GM18520 (cell line): Measurements from ENCODE around the gene TNK2.
A peak's percentile ranks its signal among the peaks of the same experiment; 100 is the strongest.

Experiments used
- ATAC-seq: cut with Tn5 transposase; IDR thresholded peaks from one replicate; pipeline ENCODE4 v1.9.1; 2021; ENCODE audit not compliant: unreplicated experiment

TNK2 gene

DNA sequence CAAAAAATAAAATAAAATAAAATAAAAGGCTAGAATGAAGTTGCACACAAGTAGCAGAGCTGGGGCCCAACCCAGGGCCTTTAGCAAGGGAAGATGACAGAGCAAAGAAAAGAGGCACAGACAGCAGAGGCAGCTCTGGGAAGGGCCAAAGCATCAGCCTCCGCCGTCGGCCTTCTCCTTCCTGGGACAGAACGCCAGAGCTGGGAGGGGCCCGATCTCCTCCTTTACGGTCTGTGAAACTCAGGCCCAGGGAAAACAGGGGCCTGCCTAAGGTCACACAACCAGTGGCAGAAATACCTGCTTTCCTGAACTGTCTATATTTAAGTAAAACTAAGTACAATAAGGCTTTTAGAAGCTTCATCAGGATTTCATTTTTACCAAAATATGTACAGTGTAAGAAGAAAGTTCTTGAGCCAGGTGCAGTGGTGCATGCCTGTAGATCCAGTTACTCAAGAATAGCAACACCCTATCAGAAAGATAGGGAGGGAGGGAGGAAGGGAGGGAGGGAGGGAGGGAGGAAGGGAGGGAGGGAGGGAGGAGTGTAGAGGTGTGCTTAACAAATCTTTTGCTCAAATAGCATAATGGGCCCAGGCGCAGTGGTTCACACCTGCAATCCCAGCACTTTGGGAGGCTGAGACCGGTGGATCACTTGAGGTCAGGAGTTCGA is 53.6 kb downstream of the TNK2 start:
- ATAC-seq: no peak

DNA sequence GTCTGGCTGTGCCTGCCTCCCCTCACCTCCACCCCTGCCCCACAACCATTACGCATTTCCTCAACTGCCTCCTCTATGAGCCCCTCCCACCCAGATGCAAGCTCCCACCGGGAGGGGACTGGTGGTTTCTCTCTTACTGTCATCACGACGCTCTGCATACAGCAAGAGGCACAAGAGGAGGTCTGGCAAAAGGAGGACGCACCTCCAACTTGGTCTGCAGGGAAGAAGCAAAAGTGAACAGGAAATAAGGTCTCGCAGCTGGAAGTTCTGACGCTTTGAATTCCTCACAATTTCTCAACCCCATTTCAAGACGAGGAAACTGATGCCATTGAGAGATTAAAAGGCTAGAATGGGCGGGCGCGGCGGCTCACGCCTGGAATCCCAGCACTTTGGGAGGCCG is 54.4 kb downstream of the TNK2 start:
- no peak for ATAC-seq

DNA sequence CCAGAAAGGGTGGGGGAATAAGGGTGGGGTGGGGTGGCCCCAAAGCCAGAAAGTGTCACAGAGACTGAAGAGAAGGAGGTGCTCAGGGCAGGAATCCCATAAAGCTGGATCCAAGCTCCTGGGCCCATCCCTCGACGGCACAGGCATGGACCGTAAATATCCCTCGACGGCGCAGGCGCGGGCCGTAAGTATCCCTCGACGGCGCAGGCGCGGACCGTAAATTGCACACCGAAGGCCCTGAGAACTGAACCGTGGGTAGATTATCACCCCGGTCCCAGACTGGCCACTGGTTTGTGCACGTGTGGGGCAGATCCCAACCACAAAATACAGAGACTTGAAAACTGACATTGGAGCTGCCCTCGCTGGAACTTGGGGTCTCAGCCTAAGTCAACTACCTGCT is 55.3 kb downstream of the TNK2 start:
- no peak for ATAC-seq

DNA sequence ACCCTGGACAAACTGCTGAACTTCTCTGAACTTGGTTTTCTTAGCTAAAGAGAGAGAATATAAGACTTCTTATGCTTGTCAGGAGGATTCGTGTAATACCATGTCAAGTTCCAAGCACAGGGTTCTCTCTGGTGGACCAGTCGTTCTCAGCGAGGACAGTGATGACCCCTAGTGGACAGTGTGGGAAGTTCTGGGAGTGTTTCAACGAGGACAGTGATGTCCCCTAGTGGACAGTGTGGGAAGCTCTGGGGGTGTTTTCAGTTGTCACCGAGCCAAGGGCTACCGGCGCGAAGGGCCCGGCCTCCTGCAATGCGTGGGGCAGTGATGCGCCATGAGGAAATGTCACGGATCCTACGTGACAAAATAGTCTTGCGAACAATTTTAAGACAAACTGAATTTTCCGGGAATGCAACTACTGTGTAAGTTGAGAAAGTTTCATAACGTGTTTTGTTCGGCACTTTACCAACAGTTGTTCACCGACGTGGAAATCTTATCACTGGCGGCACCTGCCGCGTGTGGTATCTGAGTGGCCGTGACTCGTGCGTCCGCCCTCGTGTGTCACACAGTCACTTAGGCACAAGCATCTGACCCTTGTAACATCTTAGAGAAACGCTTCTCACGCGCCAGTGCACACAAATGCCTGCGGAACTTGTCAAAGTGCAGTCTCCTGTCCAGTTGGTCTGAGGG is 57.4 kb downstream of the TNK2 start:
- ATAC-seq: peak; percentile 74

DNA sequence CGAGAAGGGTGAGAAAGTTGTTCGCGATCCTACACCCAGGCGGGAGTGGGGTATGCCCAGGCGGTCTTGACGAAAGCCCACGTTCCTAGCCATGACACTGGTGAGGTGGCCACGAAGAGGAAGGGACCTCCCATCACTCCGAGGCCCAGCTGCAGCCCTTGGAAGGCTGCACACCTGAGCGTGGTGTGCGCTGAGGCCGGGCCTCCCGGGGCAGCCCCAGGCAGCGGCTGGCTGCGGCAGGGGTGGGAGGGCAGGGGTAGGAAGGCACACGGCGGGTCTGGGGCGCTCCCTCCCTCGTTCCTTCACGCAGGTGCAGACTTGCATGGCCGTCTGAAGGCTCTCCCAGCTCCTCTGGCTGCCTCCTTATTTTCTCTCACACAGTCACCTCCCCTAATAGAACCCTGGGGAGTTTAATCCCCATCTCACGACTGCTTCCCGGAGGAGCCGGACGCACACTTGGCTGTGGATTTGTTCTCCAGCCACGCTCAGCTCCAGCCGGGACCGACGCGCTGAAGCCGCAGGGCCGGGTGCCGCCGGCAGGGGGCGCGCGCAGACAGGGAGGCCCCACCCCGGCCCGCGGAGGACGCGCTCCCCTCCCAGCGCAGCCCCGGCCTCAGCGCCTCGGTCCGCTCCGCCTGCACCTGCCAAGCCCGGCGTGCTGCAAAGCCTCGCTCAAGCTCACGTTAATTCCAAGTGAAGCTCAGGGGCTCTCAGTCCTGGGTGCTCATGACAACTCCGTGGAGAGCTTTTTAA is 58.9 kb downstream of the TNK2 start:
- no peak for ATAC-seq

DNA sequence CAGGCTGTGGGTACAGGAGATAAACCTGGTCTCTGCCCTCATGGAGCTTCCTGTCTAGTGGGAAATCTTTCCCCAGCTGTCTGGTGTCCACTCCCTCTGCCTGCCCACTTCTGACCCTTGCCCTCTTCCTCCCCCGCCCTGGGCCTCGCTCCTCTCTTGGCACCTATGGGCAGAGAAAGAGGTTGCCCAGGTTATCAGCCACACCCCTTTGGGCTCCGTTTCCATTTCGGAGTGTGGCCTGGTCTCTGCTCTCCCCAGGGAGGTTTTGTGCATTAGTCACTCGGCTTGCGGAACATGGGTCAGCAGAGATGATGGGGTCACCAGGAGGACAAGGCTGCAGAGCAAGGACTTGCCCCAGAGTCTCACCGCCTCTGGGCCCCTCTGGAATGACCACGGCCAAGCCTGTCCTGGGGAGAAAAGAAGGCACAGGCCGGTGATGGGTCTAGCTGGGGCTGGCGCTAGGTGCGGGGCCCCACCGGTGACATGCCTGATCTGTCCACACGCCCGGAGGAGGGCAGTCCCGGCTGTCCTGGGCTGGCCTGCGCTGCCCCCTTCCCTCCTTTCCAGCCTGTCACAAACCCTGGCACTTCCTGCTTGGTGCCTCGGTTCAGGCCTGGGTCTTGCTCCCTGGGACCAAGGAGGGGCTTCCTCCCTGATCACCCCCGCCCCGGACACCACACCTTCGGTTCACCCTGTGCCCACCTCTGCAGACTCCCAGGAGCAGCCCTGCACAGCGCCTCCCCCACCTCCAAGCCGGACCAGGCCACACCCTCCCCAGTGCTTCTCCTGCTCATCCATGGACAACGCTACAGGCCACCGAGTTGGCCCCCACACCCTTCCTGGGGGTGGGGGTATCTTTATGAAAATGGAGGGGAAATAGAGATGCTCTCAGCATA is 61.0 kb downstream of the TNK2 start:
- ATAC-seq: no peak

DNA sequence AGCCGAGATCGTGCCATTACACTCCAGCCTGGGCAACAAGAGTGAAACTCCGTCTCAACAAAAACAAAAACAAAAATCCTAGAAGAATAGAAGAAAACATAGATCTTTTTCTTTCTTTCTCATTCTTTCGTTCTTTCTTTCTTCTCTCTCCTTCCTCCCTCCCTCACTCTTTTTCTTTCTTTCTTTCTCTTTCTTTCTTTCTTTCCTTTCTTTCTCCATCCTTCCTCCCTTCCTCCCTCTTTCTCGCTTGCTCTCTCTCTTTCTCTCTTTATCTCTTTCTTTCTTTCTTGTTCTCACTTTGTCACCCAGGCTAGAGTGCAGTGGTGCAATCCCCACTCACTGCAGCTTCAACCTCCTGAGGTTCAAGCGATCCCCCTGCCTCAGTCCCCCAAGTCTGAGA is 62.9 kb downstream of the TNK2 start:
- no peak for ATAC-seq

DNA sequence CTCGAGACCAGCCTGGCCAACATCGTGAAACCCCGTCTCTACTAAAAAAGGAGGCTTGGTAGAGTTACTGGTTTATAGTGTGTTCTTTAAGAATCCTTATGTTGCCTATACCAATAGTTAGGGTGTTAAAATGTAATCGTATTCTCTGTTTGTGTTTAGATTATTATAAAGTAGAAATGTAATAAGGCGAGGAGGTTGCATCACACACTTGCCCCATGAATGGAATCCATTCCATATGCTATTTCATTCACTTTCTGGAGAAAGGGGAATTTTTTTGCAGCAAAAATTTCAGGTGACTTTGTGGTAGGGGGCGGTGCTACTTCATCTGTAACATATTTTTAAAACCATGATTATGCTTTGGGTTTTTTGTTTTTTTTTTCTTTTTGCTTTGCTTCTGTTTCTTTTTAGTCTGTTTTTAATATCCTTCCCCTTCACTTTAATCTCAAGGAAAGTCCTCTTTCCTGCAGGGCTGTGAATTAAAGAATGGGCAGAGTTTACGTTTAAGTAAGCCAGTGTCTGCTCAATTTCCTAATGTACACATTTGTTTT is 63.6 kb downstream of the TNK2 start:
- ATAC-seq: no peak

DNA sequence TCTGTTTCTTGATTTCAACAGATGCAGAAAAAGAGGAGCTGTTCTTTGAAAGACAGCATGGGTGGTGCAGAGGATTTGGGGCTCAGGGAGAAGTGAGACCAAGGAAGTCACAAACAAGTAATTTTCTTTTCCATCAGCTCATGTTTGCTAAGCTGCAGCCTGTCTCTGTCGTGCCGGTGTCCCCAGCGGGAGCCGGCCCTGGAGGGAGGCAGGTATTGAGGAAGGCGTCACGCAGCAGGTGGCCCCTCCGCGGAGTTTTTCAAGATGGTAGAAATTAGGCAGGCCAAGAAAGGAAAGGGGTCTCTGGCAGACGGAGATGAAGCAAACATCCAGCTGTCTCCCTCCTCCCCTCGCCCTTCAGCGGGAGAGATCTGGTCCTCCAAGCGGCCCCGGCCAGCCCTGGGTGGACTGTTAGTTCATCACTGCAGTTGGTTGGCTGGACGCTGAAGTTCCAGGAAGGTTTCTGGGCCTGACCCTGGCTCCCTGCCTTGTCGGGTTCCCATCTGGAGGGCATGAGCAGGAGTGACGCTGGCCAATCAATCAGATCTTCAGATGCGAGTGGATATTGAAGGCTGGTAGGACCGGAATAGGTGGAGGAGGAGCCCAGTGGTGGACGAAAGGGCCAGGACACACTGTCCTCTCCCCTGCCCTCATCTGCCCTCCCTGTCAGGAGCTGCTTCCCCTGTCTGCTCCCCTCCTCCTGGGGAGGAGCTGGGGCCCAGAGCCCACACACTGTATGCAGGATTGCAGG is 68.9 kb downstream of the TNK2 start:
- no peak for ATAC-seq

DNA sequence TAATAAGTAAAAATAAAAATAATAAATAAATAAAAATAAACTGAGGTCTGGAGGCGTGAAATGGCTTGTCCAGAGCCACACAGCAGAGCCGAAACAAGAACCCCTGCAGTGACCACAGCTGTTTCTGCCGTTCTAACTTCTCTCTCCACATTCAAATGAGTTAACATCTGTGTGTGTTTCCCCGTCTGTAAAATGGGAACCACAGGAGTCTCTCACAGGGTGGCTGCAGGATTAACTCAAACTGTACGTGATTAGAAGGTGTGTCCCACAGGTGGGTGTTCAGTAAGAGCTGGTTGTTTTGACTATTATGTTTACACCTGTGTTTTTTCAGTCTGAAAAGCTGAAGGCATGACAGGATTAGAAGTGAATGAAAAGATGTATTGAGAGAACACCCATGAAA is 69.6 kb downstream of the TNK2 start:
- peak; percentile 90 for ATAC-seq

DNA sequence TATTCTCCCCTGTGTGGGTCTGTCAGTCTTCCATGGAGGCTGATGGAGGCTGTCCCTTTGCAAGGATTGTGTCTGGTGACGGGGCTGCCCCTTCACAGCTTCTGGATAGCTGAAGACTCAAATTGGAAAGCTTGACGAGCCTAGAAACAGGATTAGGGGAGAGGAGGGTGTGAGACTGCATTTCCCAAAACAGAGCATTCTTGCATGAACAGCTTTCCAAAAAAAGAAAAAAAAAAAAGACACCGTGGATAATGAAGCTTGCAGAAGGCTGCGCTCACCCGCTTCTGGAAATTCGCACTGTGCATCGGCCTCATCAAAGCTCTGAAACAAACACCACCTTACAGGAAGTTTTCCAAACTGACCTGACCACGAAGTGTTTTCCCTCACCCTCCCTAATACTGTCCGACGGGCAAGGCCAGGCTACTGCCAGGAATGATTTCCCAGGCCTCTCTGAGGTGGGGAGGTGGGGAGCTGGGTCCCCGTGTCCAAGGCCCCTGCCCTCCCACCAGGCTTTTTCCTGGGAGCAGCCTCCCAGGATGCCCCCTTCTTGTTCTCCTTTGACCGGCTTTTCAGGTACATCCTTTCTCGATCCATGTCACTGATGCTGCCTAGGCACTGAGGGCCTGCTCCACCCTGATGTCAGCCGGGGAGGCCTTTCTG is 71.7 kb downstream of the TNK2 start:
- ATAC-seq: no peak

DNA sequence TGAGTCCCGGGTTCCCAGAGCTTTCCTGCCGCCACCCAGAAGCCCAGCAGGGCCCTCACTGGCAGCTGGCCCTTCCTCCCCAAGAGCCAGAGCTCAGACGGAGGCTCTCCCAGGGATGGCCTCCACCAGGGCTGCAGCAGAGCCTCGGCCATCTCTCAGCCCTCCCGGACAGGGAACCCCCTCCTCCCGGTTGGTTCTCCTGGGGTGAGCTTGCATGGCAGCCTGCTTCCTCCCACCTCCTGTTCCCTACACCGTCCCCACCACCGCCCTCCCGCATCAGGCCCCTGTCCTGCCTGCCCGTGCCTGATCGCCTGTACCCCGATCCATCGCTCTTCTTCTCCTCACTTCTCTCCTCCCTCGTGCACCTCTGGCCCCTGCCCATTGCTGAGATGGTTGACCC is 72.6 kb downstream of the TNK2 start:
- ATAC-seq: no peak

DNA sequence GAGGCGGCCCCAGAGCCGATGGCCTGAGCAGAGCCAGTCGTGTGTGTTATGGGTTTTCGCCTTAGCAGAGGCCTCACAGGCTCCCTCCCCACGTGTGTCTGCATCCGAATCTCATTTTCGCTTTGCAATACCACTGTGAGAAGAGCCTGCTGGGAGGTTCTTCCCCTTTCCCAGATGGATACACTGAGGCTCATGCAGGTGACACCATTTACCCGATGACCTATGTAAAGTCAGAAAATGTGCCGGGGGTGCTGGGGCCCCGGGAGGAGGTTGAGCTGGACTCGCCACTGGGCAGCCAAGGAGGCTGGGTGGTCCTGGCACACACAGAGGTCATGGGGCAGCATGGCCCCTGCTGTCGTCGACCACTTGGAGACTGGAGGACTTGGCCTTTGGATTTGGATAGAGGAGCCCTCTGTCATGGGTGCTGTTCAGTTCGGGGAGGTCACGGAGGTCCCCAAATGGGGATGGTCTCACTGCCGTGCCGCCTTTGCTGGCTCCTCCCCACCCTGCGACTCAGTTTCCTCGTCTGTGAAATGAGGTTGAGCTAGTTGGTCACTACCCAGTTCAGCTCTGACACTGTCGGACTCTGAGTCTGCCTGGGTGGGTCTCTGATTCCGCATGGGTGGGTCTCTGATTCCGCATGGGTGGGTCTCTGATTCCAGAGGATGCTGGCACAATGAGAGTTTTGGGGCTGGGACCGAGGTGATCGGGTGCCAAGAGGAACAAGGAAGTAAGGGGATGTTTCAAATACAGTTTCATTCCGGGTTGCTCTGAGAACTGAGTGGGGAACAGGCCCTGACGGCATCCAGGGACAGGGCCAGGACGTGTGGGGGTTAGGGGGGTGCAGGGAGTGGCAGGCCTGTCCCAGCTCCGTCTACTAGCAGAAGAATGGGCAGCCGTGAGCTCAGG is 73.4 kb downstream of the TNK2 start:
- no peak for ATAC-seq

DNA sequence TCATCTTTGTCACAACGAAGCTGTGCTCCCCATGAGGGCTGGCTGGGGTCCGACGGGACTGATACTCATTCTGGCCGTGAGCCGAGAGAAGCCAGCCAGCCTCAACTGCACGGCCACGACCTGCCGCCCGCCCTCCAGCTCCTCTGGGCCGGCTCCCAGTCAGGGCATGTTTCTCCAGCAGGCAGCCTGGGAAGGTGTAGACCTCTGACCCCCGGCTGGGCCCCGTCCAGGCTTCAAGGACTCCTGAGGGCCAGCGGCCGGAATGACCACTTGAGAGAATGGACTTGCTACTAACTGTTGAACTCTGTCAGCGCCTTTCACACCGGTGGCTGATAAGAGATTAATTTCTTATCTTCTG is 78.5 kb downstream of the TNK2 start:
- no peak for ATAC-seq

DNA sequence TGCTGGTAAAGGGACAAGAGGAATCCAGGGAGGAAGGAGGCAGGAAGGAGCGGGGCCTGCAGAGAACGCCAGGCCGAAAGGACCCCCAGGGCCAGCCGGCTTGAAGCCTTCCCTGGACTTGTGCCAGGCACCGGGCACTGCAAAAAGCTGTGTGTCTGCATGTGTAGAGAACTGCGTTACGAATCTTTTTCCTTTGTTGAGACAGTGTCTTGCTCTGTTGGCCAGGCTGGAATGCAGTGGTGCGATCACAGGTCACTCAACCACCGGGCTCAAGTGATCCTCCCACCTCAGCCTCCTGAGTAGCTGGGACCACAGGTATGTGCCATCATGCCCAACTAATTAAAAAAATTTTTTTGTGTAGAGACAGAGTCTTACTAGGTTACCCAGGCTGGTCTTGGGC is 79.6 kb downstream of the TNK2 start:
- ATAC-seq: no peak

DNA sequence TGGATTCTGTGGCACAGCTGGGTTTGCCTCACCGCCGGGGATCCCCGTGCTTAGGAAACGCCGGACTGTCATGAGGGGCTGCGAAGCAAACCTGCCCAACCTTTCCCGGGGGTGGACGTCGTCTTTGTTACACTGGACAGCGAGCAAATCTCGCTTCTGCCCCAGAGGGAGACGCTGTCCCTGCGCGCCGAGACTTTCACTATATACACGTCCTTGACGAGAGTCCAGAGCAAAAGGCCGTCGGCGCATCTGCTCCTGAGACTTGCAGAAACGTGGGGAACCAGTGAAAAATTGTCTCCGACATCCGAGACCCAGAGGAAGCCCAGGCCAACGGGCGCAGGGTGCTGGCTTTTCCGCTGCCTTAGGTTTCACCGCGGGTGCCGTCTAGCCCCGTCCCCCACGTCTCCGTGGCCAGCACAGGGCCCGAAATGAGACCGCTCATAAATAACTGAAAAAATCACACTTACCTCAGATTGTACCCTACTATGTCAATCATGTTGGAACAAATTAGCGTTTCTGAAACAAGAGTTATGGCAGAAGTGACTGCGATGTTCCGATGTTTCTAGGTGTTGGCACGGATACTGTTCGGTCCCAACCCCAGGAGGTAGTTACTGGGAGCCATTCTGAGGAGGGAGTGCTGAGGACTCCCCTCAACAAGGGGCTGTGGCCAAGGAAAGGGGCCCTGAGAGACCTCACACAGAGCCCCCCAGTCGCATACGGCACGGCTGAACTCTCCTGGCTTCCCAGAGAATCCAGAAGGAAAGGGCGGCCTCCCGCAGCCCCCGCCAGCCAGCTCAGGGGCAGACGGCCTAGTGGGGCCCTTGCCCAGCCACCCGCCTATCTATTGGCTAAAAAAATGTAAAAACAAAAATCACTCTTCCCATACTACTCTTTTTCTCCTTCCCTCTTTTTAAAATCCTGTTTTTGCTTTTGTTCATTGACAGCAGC is 82.2 kb downstream of the TNK2 start:
- no peak for ATAC-seq

DNA sequence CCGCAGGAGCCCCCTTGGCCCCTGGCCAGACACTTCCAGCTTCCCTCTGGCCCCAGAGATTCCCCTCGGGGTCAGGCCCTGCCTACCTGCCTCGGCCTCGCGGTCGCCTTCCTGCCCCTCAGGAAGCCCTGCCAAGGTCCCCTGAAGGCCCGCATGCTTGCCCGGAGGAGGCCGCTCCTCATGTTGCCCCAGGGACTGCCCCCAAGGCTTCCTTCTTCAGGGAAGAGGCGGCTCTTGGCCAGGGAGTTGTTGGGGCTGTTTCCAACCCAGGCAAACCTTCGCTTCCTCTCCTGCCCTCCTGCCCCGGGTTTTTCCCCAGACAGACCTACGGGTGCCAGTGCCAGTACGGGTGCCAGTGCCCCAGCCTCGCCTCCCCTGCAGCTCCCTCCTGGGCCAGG is 83.2 kb downstream of the TNK2 start:
- ATAC-seq: no peak
